Stimulated activated CD8-positive, alpha-beta memory T cell treated with anti-CD3 and anti-CD28 coated beads, Interleukin-12 subunit alpha, Interleukin-12 subunit beta, amount 100 ng/mL, for 24 hours (primary cell): ENCODE results near the gene ARHGAP4.

Experiments used
- DNase-seq: peaks from one replicate; pipeline ENCODE4 v3.0.0-alpha.2; 2020; ENCODE audit errors: extremely low read depth

The ARHGAP4 gene

GRCh38 chrX:153925739-153926551 is at the start of gene ARHGAP4:
TSS of gene ARHGAP4 (minus strand) at chrX:153926264. CDS start at chrX:153926202, 62 bp downstream.
- DNase-seq: no peak

GRCh38 chrX:153974726-153975286 is 48.7 kb upstream of the ARHGAP4 start:
- no peak for DNase-seq

- no peak for DNase-seq
These were observed 48.1 kb upstream of the ARHGAP4 start for GRCh38 chrX:153974003-153974725.

GRCh38 chrX:153973127-153974002 is 47.3 kb upstream of the ARHGAP4 start:
- DNase-seq: no peak

- DNase-seq: peak; percentile 69
These were observed 46.5 kb upstream of the ARHGAP4 start, which contains the start of gene TMEM187 for GRCh38 chrX:153972368-153973126. TSS of gene TMEM187 (plus strand) at chrX:153972754. CDS start at chrX:153982063, 9,309 bp downstream.

- peak; percentile 70 for DNase-seq
These were observed 45.6 kb upstream of the ARHGAP4 start, which contains the start of gene HCFC1 for GRCh38 chrX:153971450-153972367. TSS of gene HCFC1 (minus strand) at chrX:153971818. CDS start at chrX:153970840, 978 bp downstream.

GRCh38 chrX:153971124-153971449 is 45.0 kb upstream of the ARHGAP4 start:
- peak; percentile 69 for DNase-seq

- DNase-seq: no peak
These were observed 44.5 kb upstream of the ARHGAP4 start for GRCh38 chrX:153970357-153971123.

- no peak for DNase-seq
These were observed 43.9 kb upstream of the ARHGAP4 start for GRCh38 chrX:153969904-153970356.

GRCh38 chrX:153969125-153969903 is 43.2 kb upstream of the ARHGAP4 start:
- DNase-seq: no peak

- DNase-seq: no peak
These were observed 42.7 kb upstream of the ARHGAP4 start for GRCh38 chrX:153968754-153969124.

- DNase-seq: no peak
These were observed 42.2 kb upstream of the ARHGAP4 start for GRCh38 chrX:153968255-153968654.

GRCh38 chrX:153967536-153968224 is 41.6 kb upstream of the ARHGAP4 start:
- no peak for DNase-seq

- DNase-seq: no peak
These were observed 40.9 kb upstream of the ARHGAP4 start for GRCh38 chrX:153966841-153967535.

- no peak for DNase-seq
These were observed 40.2 kb upstream of the ARHGAP4 start for GRCh38 chrX:153966283-153966688.

GRCh38 chrX:153965406-153965805 is 39.3 kb upstream of the ARHGAP4 start:
- no peak for DNase-seq

GRCh38 chrX:153964105-153964504 is 38.0 kb upstream of the ARHGAP4 start:
- no peak for DNase-seq
